C4-2B (cell line): Measurements from ENCODE around the gene CDCA7.

Experiments used
- H3K27ac ChIP-seq: fragments of 450-650 bp; 2 replicates; pipeline ENCODE4 v1.5.1; 2017
- CTCF ChIP-seq: fragments of 450-650 bp; conservative IDR thresholded peaks from 2 replicates; pipeline ENCODE4 v1.5.1; 2017; ENCODE audit warnings: mild to moderate bottlenecking
- ZFX ChIP-seq: fragments of 450-650 bp; IDR thresholded peaks from 2 replicates; pipeline ENCODE4 v1.6.1; 2017

Gene CDCA7

GRCh38 chr2:173417341-173417740 is 62.7 kb downstream of the CDCA7 start:
- no peak overlapping the region for H3K27ac ChIP-seq
- TF ChIP-seq CTCF (no peak), ZFX (no peak)

GRCh38 chr2:173417802-173418201 is 63.1 kb downstream of the CDCA7 start:
- TF ChIP-seq ZFX (no peak), CTCF (no peak)
- H3K27ac ChIP-seq: no peak overlapping the region
